GM12872 (cell line): Measurements from ENCODE around the gene MINDY4B.

Source experiments
- TF ChIP-seq, protein P1 (sequence below): IDR thresholded peaks from 3 replicates; pipeline ENCODE4 v1.5.1; 2011; ENCODE audit warnings: low read depth, mild to moderate bottlenecking, low read length, moderate library complexity; ENCODE audit not compliant: insufficient read depth

Gene MINDY4B

DNA sequence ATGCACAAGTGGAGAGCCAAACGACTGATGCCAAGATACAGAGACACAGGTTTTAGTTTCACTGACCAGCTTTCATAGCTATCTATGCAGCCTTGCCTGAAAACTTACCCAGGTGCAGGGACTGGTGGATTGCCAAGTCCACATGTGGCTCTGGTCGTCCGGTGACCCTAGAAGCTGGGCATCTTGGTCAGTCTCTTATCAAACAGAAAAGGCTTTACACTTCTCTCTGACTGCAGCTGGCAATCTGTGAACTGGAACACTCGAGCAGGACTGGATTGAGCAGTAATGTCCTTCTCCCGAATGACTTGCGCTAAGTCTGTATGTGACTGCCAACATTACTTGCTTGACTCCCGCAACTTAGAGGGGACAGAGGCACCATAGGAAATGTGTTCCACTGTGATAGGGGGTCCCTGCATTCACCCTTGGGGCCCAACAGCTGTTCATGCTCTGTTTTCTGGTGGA is 79.3 kb downstream of the MINDY4B start:
- TF ChIP-seq, protein P1, sequence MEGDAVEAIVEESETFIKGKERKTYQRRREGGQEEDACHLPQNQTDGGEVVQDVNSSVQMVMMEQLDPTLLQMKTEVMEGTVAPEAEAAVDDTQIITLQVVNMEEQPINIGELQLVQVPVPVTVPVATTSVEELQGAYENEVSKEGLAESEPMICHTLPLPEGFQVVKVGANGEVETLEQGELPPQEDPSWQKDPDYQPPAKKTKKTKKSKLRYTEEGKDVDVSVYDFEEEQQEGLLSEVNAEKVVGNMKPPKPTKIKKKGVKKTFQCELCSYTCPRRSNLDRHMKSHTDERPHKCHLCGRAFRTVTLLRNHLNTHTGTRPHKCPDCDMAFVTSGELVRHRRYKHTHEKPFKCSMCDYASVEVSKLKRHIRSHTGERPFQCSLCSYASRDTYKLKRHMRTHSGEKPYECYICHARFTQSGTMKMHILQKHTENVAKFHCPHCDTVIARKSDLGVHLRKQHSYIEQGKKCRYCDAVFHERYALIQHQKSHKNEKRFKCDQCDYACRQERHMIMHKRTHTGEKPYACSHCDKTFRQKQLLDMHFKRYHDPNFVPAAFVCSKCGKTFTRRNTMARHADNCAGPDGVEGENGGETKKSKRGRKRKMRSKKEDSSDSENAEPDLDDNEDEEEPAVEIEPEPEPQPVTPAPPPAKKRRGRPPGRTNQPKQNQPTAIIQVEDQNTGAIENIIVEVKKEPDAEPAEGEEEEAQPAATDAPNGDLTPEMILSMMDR: no peak

DNA sequence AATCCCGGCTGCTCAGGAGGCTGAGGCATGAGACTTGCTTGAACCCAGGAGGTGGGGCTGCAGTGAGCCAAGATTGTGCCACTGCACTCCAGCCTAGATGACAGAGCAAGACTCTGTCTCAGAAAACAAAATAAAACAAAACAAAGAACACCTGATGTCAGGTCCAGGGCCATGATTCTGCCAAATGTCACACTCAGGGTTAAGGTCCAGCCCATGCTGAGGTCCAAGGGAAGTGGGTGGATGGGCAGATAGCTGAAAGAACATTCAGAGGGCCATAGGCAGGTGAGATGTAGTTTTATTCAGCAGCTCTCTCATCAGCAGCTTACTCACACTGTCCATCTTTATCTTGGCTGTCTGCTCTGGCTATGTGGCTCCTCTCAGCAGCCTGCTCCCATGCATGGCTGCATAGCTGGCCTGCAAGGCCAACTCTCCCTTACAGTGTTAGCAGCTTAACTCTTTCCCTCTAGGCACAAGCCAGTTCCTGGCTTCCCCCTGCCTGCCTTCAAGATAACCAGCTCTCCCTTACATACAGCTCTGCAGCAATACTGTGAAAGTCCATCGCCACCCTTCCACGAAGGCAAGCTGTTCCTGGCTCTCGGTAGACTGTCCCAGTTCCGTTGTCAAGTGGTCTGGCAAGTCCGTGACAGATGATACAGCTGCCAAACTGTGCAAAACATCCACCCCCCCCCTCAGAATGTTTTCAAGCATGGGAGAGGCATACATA is 79.9 kb downstream of the MINDY4B start:
- TF ChIP-seq, protein P1: no peak

DNA sequence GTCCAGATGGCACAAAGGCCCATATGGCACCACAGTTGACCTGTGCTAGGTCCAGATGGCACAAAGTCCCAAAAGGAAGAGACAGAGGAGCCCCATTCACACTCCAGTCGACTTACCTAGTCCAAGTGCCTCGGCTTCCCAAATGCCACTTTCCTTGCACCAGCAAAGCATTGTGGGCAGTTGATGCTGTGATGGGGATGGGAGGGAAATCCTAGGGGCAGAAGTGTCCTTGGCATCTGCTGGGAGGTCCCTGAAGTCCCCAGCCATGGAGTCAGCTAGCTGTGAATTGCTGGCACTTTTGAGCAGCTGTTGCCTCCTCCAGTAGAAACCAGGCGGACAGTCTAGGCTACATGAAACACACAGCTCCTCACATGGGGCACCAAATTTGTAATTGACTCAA is 82.0 kb downstream of the MINDY4B start:
- TF ChIP-seq, protein P1: no peak

DNA sequence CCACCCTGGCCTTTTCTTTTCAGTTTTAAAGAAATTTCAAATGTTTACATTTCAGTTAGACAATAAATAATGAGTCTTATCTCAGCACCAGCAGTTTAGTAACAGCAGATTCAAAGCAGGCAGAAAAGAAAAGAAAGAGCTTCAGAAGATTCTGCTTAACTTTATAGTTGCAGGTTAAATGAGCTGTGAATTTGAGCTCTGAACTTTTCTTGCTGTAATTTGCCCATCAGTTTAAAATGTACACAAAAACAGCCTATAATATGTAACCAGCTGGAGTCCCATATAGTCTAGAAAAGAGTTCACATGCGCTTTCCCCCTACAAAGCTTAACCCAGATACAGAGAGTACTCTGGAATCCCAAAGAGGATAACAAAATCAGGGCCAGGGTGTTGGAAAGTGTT is 82.6 kb downstream of the MINDY4B start:
- TF ChIP-seq, protein P1: no peak
